Measurements from ENCODE around the gene TKTL1. TPM values are rescaled to one million over a fixed set of nuclear protein-coding genes. Genes with fewer than 3 reads are reported as not detected.
A peak's percentile ranks its signal among the peaks of the same experiment; 100 is the strongest.

Gene TKTL1
- total RNA-seq, 2 experiments from 2014 or later: 0.06 to 0.78 TPM

GRCh38 chrX:154315416-154315815 is 19.8 kb downstream of the TKTL1 start:
- H3K9me2 ChIP-seq (ENCODE audit: insufficient read depth, low read length): no peaks in the 10 kb centered on the region
- H3K27ac ChIP-seq (ENCODE audit: low read depth, low read length, poor library complexity, severe bottlenecking): no peak overlapping the region
- ChIA-PET CTCF (ENCODE audit: unreplicated experiment) (no interaction called here), POLR2A (no interaction called here)
- H3K4me2 ChIP-seq (ENCODE audit: low read length): no peak overlapping the region
- TF ChIP-seq EZH2phosphoT487 (IDR thresholded peaks at IDR 0.05; ENCODE audit: borderline replicate concordance, low read depth, low read length) (no peak), CTCF (conservative IDR thresholded peaks at IDR 0.05; ENCODE audit: low read length) (no peak)
- peaks cover 7% of the 10 kb centered on the region for H3K4me1 ChIP-seq (ENCODE audit: insufficient read depth, low read length, poor library complexity, severe bottlenecking)
- H4K20me1 ChIP-seq (ENCODE audit: insufficient read depth, low read length): no peaks in the 10 kb centered on the region
- no peak overlapping the region for H2AFZ ChIP-seq (ENCODE audit: low read length)
- no peaks in the 10 kb centered on the region for H3K79me2 ChIP-seq (ENCODE audit: insufficient read depth, low read depth, low read length)
- no peaks in the 10 kb centered on the region for H3K36me3 ChIP-seq (ENCODE audit: insufficient read depth, low read length)
- BruUV-seq (replicated peaks): no TSS peak
- no peak overlapping the region for H3K4me3 ChIP-seq (ENCODE audit: low read depth, low read length, poor library complexity, severe bottlenecking)
- H3K9me3 ChIP-seq (ENCODE audit: low read length): no peaks in the 10 kb centered on the region
- intact Hi-C loops (cut with micrococcal nuclease; ENCODE audit: unreplicated experiment): no loop called here
- DNase-seq (ENCODE audit: low spot score): no peak

GRCh38 chrX:154317391-154317995 is 21.9 kb downstream of the TKTL1 start:
- H3K9me3 ChIP-seq (ENCODE audit: low read length): no peaks in the 10 kb centered on the region
- no peaks in the 10 kb centered on the region for H4K20me1 ChIP-seq (ENCODE audit: insufficient read depth, low read length)
- H3K4me3 ChIP-seq (ENCODE audit: low read depth, low read length, poor library complexity, severe bottlenecking): no peak overlapping the region
- peak; percentile 21 for DNase-seq (ENCODE audit: low spot score)
- ChIA-PET POLR2A (interaction anchor here (1.1 kb wide), 1 partner anchor 12 kb away, joined by 3 read pairs; no protein-coding TSS in a partner anchor), CTCF (ENCODE audit: unreplicated experiment) (interaction anchor here (0.7 kb wide), 1 partner anchor 393 kb away, joined by 3 read pairs; no protein-coding TSS in a partner anchor)
- no peak overlapping the region for H3K27ac ChIP-seq (ENCODE audit: low read depth, low read length, poor library complexity, severe bottlenecking)
- no peak overlapping the region for H3K4me2 ChIP-seq (ENCODE audit: low read length)
- H3K4me1 ChIP-seq (ENCODE audit: insufficient read depth, low read length, poor library complexity, severe bottlenecking): peaks cover 28% of the 10 kb centered on the region
- intact Hi-C loops (cut with micrococcal nuclease; ENCODE audit: unreplicated experiment): no loop called here
- H3K9me2 ChIP-seq (ENCODE audit: insufficient read depth, low read length): no peaks in the 10 kb centered on the region
- no TSS peak for BruUV-seq (replicated peaks)
- H3K79me2 ChIP-seq (ENCODE audit: insufficient read depth, low read depth, low read length): no peaks in the 10 kb centered on the region
- TF ChIP-seq CTCF (conservative IDR thresholded peaks at IDR 0.05; ENCODE audit: low read length) (peak; percentile 71), EZH2phosphoT487 (IDR thresholded peaks at IDR 0.05; ENCODE audit: borderline replicate concordance, low read depth, low read length) (no peak)
- no peaks in the 10 kb centered on the region for H3K36me3 ChIP-seq (ENCODE audit: insufficient read depth, low read length)
- H2AFZ ChIP-seq (ENCODE audit: low read length): no peak overlapping the region

GRCh38 chrX:154320406-154320805 is 24.8 kb downstream of the TKTL1 start:
- DNase-seq (ENCODE audit: low spot score): no peak
- POLR2A ChIA-PET: no interaction called here
- H3K4me2 ChIP-seq (ENCODE audit: low read length): peak overlapping the region; percentile 67
- CTCF ChIA-PET (ENCODE audit: unreplicated experiment): no interaction called here
- BruUV-seq (replicated peaks): no TSS peak
- TF ChIP-seq CTCF (conservative IDR thresholded peaks at IDR 0.05; ENCODE audit: low read length) (no peak), EZH2phosphoT487 (IDR thresholded peaks at IDR 0.05; ENCODE audit: borderline replicate concordance, low read depth, low read length) (no peak)
- H4K20me1 ChIP-seq (ENCODE audit: insufficient read depth, low read length): no peaks in the 10 kb centered on the region
- peaks cover 37% of the 10 kb centered on the region for H3K4me1 ChIP-seq (ENCODE audit: insufficient read depth, low read length, poor library complexity, severe bottlenecking)
- peak overlapping the region; percentile 7; the same call in 1 of the 2 replicates for H2AFZ ChIP-seq (ENCODE audit: low read length)
- H3K4me3 ChIP-seq (ENCODE audit: low read depth, low read length, poor library complexity, severe bottlenecking): peak overlapping the region; percentile 42
- no peaks in the 10 kb centered on the region for H3K9me2 ChIP-seq (ENCODE audit: insufficient read depth, low read length)
- no peaks in the 10 kb centered on the region for H3K79me2 ChIP-seq (ENCODE audit: insufficient read depth, low read depth, low read length)
- H3K27ac ChIP-seq (ENCODE audit: low read depth, low read length, poor library complexity, severe bottlenecking): no peak overlapping the region
- H3K9me3 ChIP-seq (ENCODE audit: low read length): no peaks in the 10 kb centered on the region
- no peaks in the 10 kb centered on the region for H3K36me3 ChIP-seq (ENCODE audit: insufficient read depth, low read length)
- intact Hi-C loops (cut with micrococcal nuclease; ENCODE audit: unreplicated experiment): loop anchor here (2.0 kb wide), 1 partner anchor 54 kb away; the partner anchor contains the start of gene FLNA
